Uterus (tissue), 2 donors: ENCODE results near the gene ADD1.

ENCODE experiments used
- CTCF ChIP-seq, 4 experiments: fragments of 200-600 bp in 2 of 4; fragments of 450-650 bp in 2 of 4; sonication (generic) in 2 of 4; IDR thresholded peaks; one replicate each; pipeline ENCODE4 v1.5.1; 2016 to 2019; ENCODE audit warnings: antibody characterized with exemption in 4 of 4, mild to moderate bottlenecking in 2 of 4, moderate library complexity in 1 of 4
- POLR2A ChIP-seq, 2 donors: fragments of 450-650 bp; IDR thresholded peaks; one replicate each; pipeline ENCODE4 v1.6.1; 2016; ENCODE audit warnings: antibody characterized with exemption in 2 of 2, mild to moderate bottlenecking in 1 of 2, moderate library complexity in 1 of 2

- TF ChIP-seq CTCF (IDR thresholded peaks at IDR 0.05) (no peak), POLR2A (IDR thresholded peaks at IDR 0.05) (no peak)
Measured at GRCh38 chr4:2891294-2891693, 47.6 kb downstream of the ADD1 start.
